ENCODE measurements around the gene PCLO.

GRCh38 chr7:82741493-82741892 is 421.2 kb downstream of the PCLO start:
- TF ChIP-seq, protein P1, sequence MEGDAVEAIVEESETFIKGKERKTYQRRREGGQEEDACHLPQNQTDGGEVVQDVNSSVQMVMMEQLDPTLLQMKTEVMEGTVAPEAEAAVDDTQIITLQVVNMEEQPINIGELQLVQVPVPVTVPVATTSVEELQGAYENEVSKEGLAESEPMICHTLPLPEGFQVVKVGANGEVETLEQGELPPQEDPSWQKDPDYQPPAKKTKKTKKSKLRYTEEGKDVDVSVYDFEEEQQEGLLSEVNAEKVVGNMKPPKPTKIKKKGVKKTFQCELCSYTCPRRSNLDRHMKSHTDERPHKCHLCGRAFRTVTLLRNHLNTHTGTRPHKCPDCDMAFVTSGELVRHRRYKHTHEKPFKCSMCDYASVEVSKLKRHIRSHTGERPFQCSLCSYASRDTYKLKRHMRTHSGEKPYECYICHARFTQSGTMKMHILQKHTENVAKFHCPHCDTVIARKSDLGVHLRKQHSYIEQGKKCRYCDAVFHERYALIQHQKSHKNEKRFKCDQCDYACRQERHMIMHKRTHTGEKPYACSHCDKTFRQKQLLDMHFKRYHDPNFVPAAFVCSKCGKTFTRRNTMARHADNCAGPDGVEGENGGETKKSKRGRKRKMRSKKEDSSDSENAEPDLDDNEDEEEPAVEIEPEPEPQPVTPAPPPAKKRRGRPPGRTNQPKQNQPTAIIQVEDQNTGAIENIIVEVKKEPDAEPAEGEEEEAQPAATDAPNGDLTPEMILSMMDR (conservative IDR thresholded peaks at IDR 0.05 in 1 of 2, IDR thresholded peaks at IDR 0.05 in 1 of 2; ENCODE audit: extremely low read depth in 1 of 2, insufficient read depth in 1 of 2, low read depth in 1 of 2, low read length in 2 of 2) = no peak
- TF ChIP-seq EZH2 (IDR thresholded peaks at IDR 0.05; ENCODE audit: borderline replicate concordance, low read length) = no peak

All from mammary epithelial cell (primary cell).